HG03520 (cell line): ENCODE measurements around the gene GMPR.

Experiments
- ATAC-seq: cut with Tn5 transposase; IDR thresholded peaks from one replicate; pipeline ENCODE4 v1.9.1; 2021; ENCODE audit warnings: mild to moderate bottlenecking, moderate library complexity; ENCODE audit not compliant: unreplicated experiment

GMPR gene

GRCh38 chr6:16296061-16296670 lies 57.8 kb downstream of the GMPR start:
- no peak for ATAC-seq

- no peak for ATAC-seq
Observed at GRCh38 chr6:16299861-16300260, 61.5 kb downstream of the GMPR start.

GRCh38 chr6:16301511-16301910 lies 63.1 kb downstream of the GMPR start:
- peak; percentile 39 for ATAC-seq

GRCh38 chr6:16302721-16303552 lies 64.5 kb downstream of the GMPR start:
- ATAC-seq = no peak

GRCh38 chr6:16305246-16305725 lies 66.9 kb downstream of the GMPR start:
- ATAC-seq = peak; percentile 78

- ATAC-seq = peak; percentile 15
Observed at GRCh38 chr6:16305788-16306187, 67.4 kb downstream of the GMPR start.

GRCh38 chr6:16306334-16306733 lies 67.9 kb downstream of the GMPR start:
- no peak for ATAC-seq

- no peak for ATAC-seq
Observed at GRCh38 chr6:16311763-16312162, 73.4 kb downstream of the GMPR start.

- ATAC-seq = no peak
Observed at GRCh38 chr6:16313732-16314131, 75.3 kb downstream of the GMPR start.

GRCh38 chr6:16314296-16314695 lies 75.9 kb downstream of the GMPR start:
- ATAC-seq = no peak

- ATAC-seq = no peak
Observed at GRCh38 chr6:16316741-16317251, 78.4 kb downstream of the GMPR start.

- ATAC-seq = no peak
Observed at GRCh38 chr6:16318538-16318937, 80.2 kb downstream of the GMPR start.

- no peak for ATAC-seq
Observed at GRCh38 chr6:16318953-16319720, 80.8 kb downstream of the GMPR start.

- ATAC-seq = peak; percentile 65
Observed at GRCh38 chr6:16319813-16320532, 81.6 kb downstream of the GMPR start.

GRCh38 chr6:16320533-16321340 lies 82.3 kb downstream of the GMPR start:
- ATAC-seq = no peak

- no peak for ATAC-seq
Observed at GRCh38 chr6:16321341-16321710, 82.9 kb downstream of the GMPR start.

GRCh38 chr6:16321826-16322225 lies 83.4 kb downstream of the GMPR start:
- no peak for ATAC-seq

GRCh38 chr6:16322666-16323312 lies 84.4 kb downstream of the GMPR start:
- ATAC-seq = peak; percentile 77

- no peak for ATAC-seq
Observed at GRCh38 chr6:16324184-16324583, 85.8 kb downstream of the GMPR start.
